OCI-LY1 (cell line): ENCODE results near the gene DYNLT1.
"Not testable (repeated sequence)": the region's sequence is repeated elsewhere in the genome, so short reads cannot be mapped to it uniquely, and the experiment has no call there.

Experiments used
- H2AFZ ChIP-seq: fragments of 200-600 bp; sonication (generic), shearing (Covaris generic); 2 replicates; pipeline ENCODE4 v1.6.0; 2014; ENCODE audit warnings: antibody characterized with exemption, mild to moderate bottlenecking, low read length
- H3F3A ChIP-seq: fragments of 200-600 bp; sonication (generic), shearing (Covaris generic); 2 replicates; pipeline ENCODE4 v1.6.0; 2014; ENCODE audit warnings: mild to moderate bottlenecking, antibody characterized with exemption, low read length, moderate library complexity; ENCODE audit not compliant: insufficient read depth
- H3K27ac ChIP-seq: fragments of 200-600 bp; sonication (generic); 2 replicates; pipeline ENCODE4 v1.5.1; 2014; ENCODE audit warnings: low read length, mixed run types, mild to moderate bottlenecking, low read depth; ENCODE audit not compliant: poor library complexity, severe bottlenecking
- H3K27me3 ChIP-seq: fragments of 200-600 bp; sonication (generic); 2 replicates; pipeline ENCODE4 v1.6.0; 2014; ENCODE audit warnings: antibody characterized with exemption, mild to moderate bottlenecking, low read length, moderate library complexity; ENCODE audit not compliant: insufficient read depth
- H3K36me3 ChIP-seq: fragments of 200-600 bp; sonication (generic); 2 replicates; pipeline ENCODE4 v1.6.1; 2014; ENCODE audit warnings: mild to moderate bottlenecking, antibody characterized with exemption, low read length, moderate library complexity, mixed read lengths; ENCODE audit not compliant: insufficient read depth
- H3K4me1 ChIP-seq: fragments of 200-600 bp; sonication (generic); 2 replicates; pipeline ENCODE4 v1.5.1; 2014; ENCODE audit warnings: mild to moderate bottlenecking, low read length, moderate library complexity; ENCODE audit not compliant: insufficient read depth, severe bottlenecking
- H3K4me2 ChIP-seq: fragments of 200-600 bp; sonication (generic), shearing (Covaris generic); 2 replicates; pipeline ENCODE4 v1.6.1; 2014; ENCODE audit warnings: low read length
- H3K4me3 ChIP-seq: fragments of 200-600 bp; sonication (generic); 2 replicates; pipeline ENCODE4 v1.5.1; 2014; ENCODE audit warnings: low read length, low read depth, mild to moderate bottlenecking, mixed read lengths; ENCODE audit not compliant: poor library complexity, severe bottlenecking
- H3K79me2 ChIP-seq: fragments of 200-600 bp; shearing (Covaris generic); 2 replicates; pipeline ENCODE4 v1.6.1; 2016; ENCODE audit warnings: mixed run types, low read length, mixed read lengths; ENCODE audit not compliant: insufficient read depth
- H3K9ac ChIP-seq: fragments of 200-600 bp; sonication (generic), shearing (Covaris generic); 2 replicates; pipeline ENCODE4 v1.6.1; 2014; ENCODE audit warnings: mild to moderate bottlenecking, low read length, mixed read lengths
- H3K9me2 ChIP-seq: fragments of 200-600 bp; sonication (generic), shearing (Covaris generic); 2 replicates; pipeline ENCODE4 v1.6.1; 2014; ENCODE audit warnings: low read depth, mild to moderate bottlenecking, low read length, mixed read lengths
- H3K9me3 ChIP-seq: fragments of 200-600 bp; shearing (Covaris generic); 2 replicates; pipeline ENCODE4 v1.6.1; 2014; ENCODE audit warnings: low read length, mixed read lengths
- H4K20me1 ChIP-seq: fragments of 200-600 bp; sonication (generic), shearing (Covaris generic); 2 replicates; pipeline ENCODE4 v1.6.0; 2016; ENCODE audit warnings: mild to moderate bottlenecking, low read length; ENCODE audit not compliant: insufficient read depth
- CTCF ChIP-seq: fragments of 200-600 bp; sonication (generic), shearing (Covaris generic); IDR thresholded peaks from 2 replicates; pipeline ENCODE4 v1.5.1; 2017; ENCODE audit warnings: mild to moderate bottlenecking, antibody characterized with exemption, low read length, moderate library complexity, mixed read lengths
- EZH2 ChIP-seq: fragments of 200-600 bp; sonication (generic), shearing (Covaris generic); IDR thresholded peaks from 2 replicates; pipeline ENCODE4 v1.8.0; 2017; ENCODE audit warnings: borderline replicate concordance, mixed run types, mild to moderate bottlenecking, antibody characterized with exemption, low read length, moderate library complexity, mixed read lengths

DYNLT1 gene

GRCh38 chr6:158677906-158678578, 33.5 kb upstream of the DYNLT1 start:
- no peak overlapping the region for H2AFZ ChIP-seq
- H3K9me3 ChIP-seq = no peaks in the 10 kb centered on the region
- H3K9me2 ChIP-seq = no peaks in the 10 kb centered on the region
- H3K79me2 ChIP-seq = no peaks in the 10 kb centered on the region
- no peak overlapping the region for H3K9ac ChIP-seq
- no peaks in the 10 kb centered on the region for H4K20me1 ChIP-seq
- no peaks in the 10 kb centered on the region for H3K36me3 ChIP-seq
- H3K4me2 ChIP-seq = no peak overlapping the region
- no peak overlapping the region for H3K4me3 ChIP-seq
- no peaks in the 10 kb centered on the region for H3K27me3 ChIP-seq
- no peak for TF ChIP-seq CTCF
- TF ChIP-seq EZH2 = no peak
- H3K27ac ChIP-seq = no peak overlapping the region
- no peaks in the 10 kb centered on the region for H3F3A ChIP-seq
- H3K4me1 ChIP-seq = no peaks in the 10 kb centered on the region

- H3K9me2 ChIP-seq, H3K4me2 ChIP-seq, H3K27me3 ChIP-seq, H4K20me1 ChIP-seq, H3K27ac ChIP-seq, H3K9me3 ChIP-seq, H3K79me2 ChIP-seq, H3K4me3 ChIP-seq, H2AFZ ChIP-seq, H3F3A ChIP-seq, H3K4me1 ChIP-seq, H3K36me3 ChIP-seq, H3K9ac ChIP-seq: not testable (repeated sequence)
These were observed 32.6 kb upstream of the DYNLT1 start for GRCh38 chr6:158677094-158677493.

- Histone ChIP-seq H3K27ac (no peak overlapping the region), H3K4me2 (no peak overlapping the region), H3K4me3 (no peak overlapping the region), H3K27me3 (no peaks in the 10 kb centered on the region), H3K9ac (no peak overlapping the region), H3K4me1 (no peaks in the 10 kb centered on the region), H3K79me2 (no peaks in the 10 kb centered on the region), H3F3A (no peaks in the 10 kb centered on the region), H3K9me2 (no peaks in the 10 kb centered on the region), H2AFZ (no peak overlapping the region), H4K20me1 (no peaks in the 10 kb centered on the region), H3K9me3 (no peaks in the 10 kb centered on the region), H3K36me3 (no peaks in the 10 kb centered on the region)
- TF ChIP-seq EZH2 (no peak), CTCF (no peak)
These were observed 30.0 kb upstream of the DYNLT1 start for GRCh38 chr6:158674342-158675131.
